ENCODE results near the gene SMYD5.

Gene SMYD5

GRCh38 chr2:73233932-73234832, 20.1 kb downstream of the SMYD5 start, which contains the start of gene CCT7:
CCT7 (plus strand) TSS chr2:73234308; CDS start chr2:73234379, 71 bp downstream.
- Histone ChIP-seq H3K4me3 (ENCODE audit: low read length) (peak within 1 kb of the TSS; percentile 84), H3K27me3 (ENCODE audit: control insufficient read depth, insufficient read depth, low read length) (no peaks in the 10 kb centered on the region), H3K9ac (ENCODE audit: low read length) (peak within 1 kb of the TSS; percentile 85), H3K4me1 (ENCODE audit: control insufficient read depth, insufficient read depth, low read length) (peaks cover 6% of the 10 kb centered on the region), H3K36me3 (ENCODE audit: control insufficient read depth, insufficient read depth, low read length) (peaks cover 4% of the 10 kb centered on the region), H3K27ac (ENCODE audit: low read depth, low read length) (peak within 1 kb of the TSS; percentile 90)

- H3K27ac ChIP-seq (ENCODE audit: low read depth, low read length), result no peak overlapping the region
- no peaks in the 10 kb centered on the region for H3K27me3 ChIP-seq (ENCODE audit: control insufficient read depth, insufficient read depth, low read length)
- peaks cover 5% of the 10 kb centered on the region for H3K36me3 ChIP-seq (ENCODE audit: control insufficient read depth, insufficient read depth, low read length)
- H3K4me3 ChIP-seq (ENCODE audit: low read length), result peak overlapping the region; percentile 84
- H3K9ac ChIP-seq (ENCODE audit: low read length), result no peak overlapping the region
- peaks cover 6% of the 10 kb centered on the region for H3K4me1 ChIP-seq (ENCODE audit: control insufficient read depth, insufficient read depth, low read length)
Observed at GRCh38 chr2:73235315-73236028, 21.4 kb downstream of the SMYD5 start.

GRCh38 chr2:73237168-73237567, 23.1 kb downstream of the SMYD5 start:
- no peak overlapping the region for H3K4me3 ChIP-seq (ENCODE audit: low read length)
- H3K27me3 ChIP-seq (ENCODE audit: control insufficient read depth, insufficient read depth, low read length), result no peaks in the 10 kb centered on the region

GRCh38 chr2:73238149-73238548, 24.1 kb downstream of the SMYD5 start:
- H3K9ac ChIP-seq (ENCODE audit: low read length), result no peak overlapping the region

More at GRCh38 chr2:73237168-73237567, 23.1 kb downstream of the SMYD5 start:
- Histone ChIP-seq H3K36me3 (ENCODE audit: control insufficient read depth, insufficient read depth, low read length) (peaks cover 5% of the 10 kb centered on the region), H3K4me1 (ENCODE audit: control insufficient read depth, insufficient read depth, low read length) (peaks cover 6% of the 10 kb centered on the region), H3K9ac (ENCODE audit: low read length) (no peak overlapping the region), H3K27ac (ENCODE audit: low read depth, low read length) (no peak overlapping the region)

GRCh38 chr2:73238976-73239375, 24.9 kb downstream of the SMYD5 start:
- H3K36me3 ChIP-seq (ENCODE audit: control insufficient read depth, insufficient read depth, low read length), result peaks cover 11% of the 10 kb centered on the region
- no peak overlapping the region for H3K9ac ChIP-seq (ENCODE audit: low read length)
- no peak overlapping the region for H3K27ac ChIP-seq (ENCODE audit: low read depth, low read length)
- H3K4me1 ChIP-seq (ENCODE audit: control insufficient read depth, insufficient read depth, low read length), result peaks cover 6% of the 10 kb centered on the region
- H3K27me3 ChIP-seq (ENCODE audit: control insufficient read depth, insufficient read depth, low read length), result no peaks in the 10 kb centered on the region
- no peak overlapping the region for H3K4me3 ChIP-seq (ENCODE audit: low read length)

More at GRCh38 chr2:73238149-73238548, 24.1 kb downstream of the SMYD5 start:
- H3K27me3 ChIP-seq (ENCODE audit: control insufficient read depth, insufficient read depth, low read length), result no peaks in the 10 kb centered on the region
- peaks cover 9% of the 10 kb centered on the region for H3K36me3 ChIP-seq (ENCODE audit: control insufficient read depth, insufficient read depth, low read length)
- no peak overlapping the region for H3K27ac ChIP-seq (ENCODE audit: low read depth, low read length)
- no peak overlapping the region for H3K4me3 ChIP-seq (ENCODE audit: low read length)
- H3K4me1 ChIP-seq (ENCODE audit: control insufficient read depth, insufficient read depth, low read length), result peaks cover 6% of the 10 kb centered on the region

GRCh38 chr2:73239776-73240175, 25.7 kb downstream of the SMYD5 start:
- Histone ChIP-seq H3K27ac (ENCODE audit: low read depth, low read length) (no peak overlapping the region), H3K36me3 (ENCODE audit: control insufficient read depth, insufficient read depth, low read length) (peaks cover 16% of the 10 kb centered on the region), H3K27me3 (ENCODE audit: control insufficient read depth, insufficient read depth, low read length) (no peaks in the 10 kb centered on the region), H3K9ac (ENCODE audit: low read length) (no peak overlapping the region), H3K4me1 (ENCODE audit: control insufficient read depth, insufficient read depth, low read length) (peaks cover 6% of the 10 kb centered on the region), H3K4me3 (ENCODE audit: low read length) (no peak overlapping the region)

- Histone ChIP-seq H3K4me3 (ENCODE audit: low read length) (no peak overlapping the region), H3K36me3 (ENCODE audit: control insufficient read depth, insufficient read depth, low read length) (peaks cover 40% of the 10 kb centered on the region), H3K9ac (ENCODE audit: low read length) (no peak overlapping the region), H3K27me3 (ENCODE audit: control insufficient read depth, insufficient read depth, low read length) (no peaks in the 10 kb centered on the region), H3K4me1 (ENCODE audit: control insufficient read depth, insufficient read depth, low read length) (no peaks in the 10 kb centered on the region), H3K27ac (ENCODE audit: low read depth, low read length) (no peak overlapping the region)
Observed at GRCh38 chr2:73243884-73244570, 30.0 kb downstream of the SMYD5 start.

GRCh38 chr2:73244580-73244979, 30.5 kb downstream of the SMYD5 start:
- Histone ChIP-seq H3K4me1 (ENCODE audit: control insufficient read depth, insufficient read depth, low read length) (no peaks in the 10 kb centered on the region), H3K36me3 (ENCODE audit: control insufficient read depth, insufficient read depth, low read length) (peaks cover 42% of the 10 kb centered on the region), H3K27me3 (ENCODE audit: control insufficient read depth, insufficient read depth, low read length) (no peaks in the 10 kb centered on the region), H3K9ac (ENCODE audit: low read length) (no peak overlapping the region), H3K27ac (ENCODE audit: low read depth, low read length) (no peak overlapping the region), H3K4me3 (ENCODE audit: low read length) (no peak overlapping the region)

- no peak overlapping the region for H3K4me3 ChIP-seq (ENCODE audit: low read length)
- no peak overlapping the region for H3K27ac ChIP-seq (ENCODE audit: low read depth, low read length)
- H3K27me3 ChIP-seq (ENCODE audit: control insufficient read depth, insufficient read depth, low read length), result no peaks in the 10 kb centered on the region
- peaks cover 59% of the 10 kb centered on the region for H3K36me3 ChIP-seq (ENCODE audit: control insufficient read depth, insufficient read depth, low read length)
- no peak overlapping the region for H3K9ac ChIP-seq (ENCODE audit: low read length)
- no peaks in the 10 kb centered on the region for H3K4me1 ChIP-seq (ENCODE audit: control insufficient read depth, insufficient read depth, low read length)
Observed at GRCh38 chr2:73246850-73247249, 32.8 kb downstream of the SMYD5 start.

GRCh38 chr2:73249636-73250035, 35.6 kb downstream of the SMYD5 start:
- Histone ChIP-seq H3K27me3 (ENCODE audit: control insufficient read depth, insufficient read depth, low read length) (no peaks in the 10 kb centered on the region), H3K27ac (ENCODE audit: low read depth, low read length) (no peak overlapping the region), H3K4me1 (ENCODE audit: control insufficient read depth, insufficient read depth, low read length) (no peaks in the 10 kb centered on the region), H3K36me3 (ENCODE audit: control insufficient read depth, insufficient read depth, low read length) (peaks cover 58% of the 10 kb centered on the region), H3K9ac (ENCODE audit: low read length) (no peak overlapping the region), H3K4me3 (ENCODE audit: low read length) (no peak overlapping the region)

- H3K27ac ChIP-seq (ENCODE audit: low read depth, low read length), result no peak overlapping the region
- H3K9ac ChIP-seq (ENCODE audit: low read length), result no peak overlapping the region
- H3K27me3 ChIP-seq (ENCODE audit: control insufficient read depth, insufficient read depth, low read length), result no peaks in the 10 kb centered on the region
- H3K4me3 ChIP-seq (ENCODE audit: low read length), result no peak overlapping the region
- peaks cover 52% of the 10 kb centered on the region for H3K36me3 ChIP-seq (ENCODE audit: control insufficient read depth, insufficient read depth, low read length)
- H3K4me1 ChIP-seq (ENCODE audit: control insufficient read depth, insufficient read depth, low read length), result no peaks in the 10 kb centered on the region
Observed at GRCh38 chr2:73250872-73251846, 37.1 kb downstream of the SMYD5 start.

Measured in rectal smooth muscle tissue (tissue), 1 donor.